ENCODE results near the gene NFATC2.

The NFATC2 gene

DNA sequence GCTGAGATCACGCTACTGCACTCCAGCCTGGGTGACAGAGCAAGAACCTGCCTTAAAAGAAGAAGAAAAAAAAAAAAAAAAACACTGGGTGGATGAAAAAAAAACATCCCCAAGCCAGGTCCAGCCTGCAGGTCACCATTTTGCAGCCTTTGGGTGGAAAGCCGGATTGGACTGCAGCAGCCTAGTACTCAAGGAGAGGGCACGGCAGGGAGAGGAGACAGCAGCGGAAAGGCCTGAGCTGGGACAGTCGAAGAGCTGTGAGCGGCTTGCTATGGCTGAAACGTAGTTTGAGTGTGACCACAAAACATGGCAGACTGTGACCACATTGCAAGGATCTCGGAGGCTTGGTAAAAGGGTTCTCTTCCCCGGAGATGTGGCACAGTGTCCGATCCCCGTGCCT is 173.0 kb downstream of the NFATC2 start:
- no peak for DNase-seq
- in situ Hi-C loops (cut with HindIII; ENCODE audit: low pct_ligation_motif_present, low pct_unique_long_range_greater_than_20kb, low sequenced_read_pairs), result no loop called here

GRCh38 chr20:51368461-51369211 is 173.9 kb downstream of the NFATC2 start:
- DNase-seq, result no peak
- in situ Hi-C loops (cut with HindIII; ENCODE audit: low pct_ligation_motif_present, low pct_unique_long_range_greater_than_20kb, low sequenced_read_pairs), result no loop called here

DNA sequence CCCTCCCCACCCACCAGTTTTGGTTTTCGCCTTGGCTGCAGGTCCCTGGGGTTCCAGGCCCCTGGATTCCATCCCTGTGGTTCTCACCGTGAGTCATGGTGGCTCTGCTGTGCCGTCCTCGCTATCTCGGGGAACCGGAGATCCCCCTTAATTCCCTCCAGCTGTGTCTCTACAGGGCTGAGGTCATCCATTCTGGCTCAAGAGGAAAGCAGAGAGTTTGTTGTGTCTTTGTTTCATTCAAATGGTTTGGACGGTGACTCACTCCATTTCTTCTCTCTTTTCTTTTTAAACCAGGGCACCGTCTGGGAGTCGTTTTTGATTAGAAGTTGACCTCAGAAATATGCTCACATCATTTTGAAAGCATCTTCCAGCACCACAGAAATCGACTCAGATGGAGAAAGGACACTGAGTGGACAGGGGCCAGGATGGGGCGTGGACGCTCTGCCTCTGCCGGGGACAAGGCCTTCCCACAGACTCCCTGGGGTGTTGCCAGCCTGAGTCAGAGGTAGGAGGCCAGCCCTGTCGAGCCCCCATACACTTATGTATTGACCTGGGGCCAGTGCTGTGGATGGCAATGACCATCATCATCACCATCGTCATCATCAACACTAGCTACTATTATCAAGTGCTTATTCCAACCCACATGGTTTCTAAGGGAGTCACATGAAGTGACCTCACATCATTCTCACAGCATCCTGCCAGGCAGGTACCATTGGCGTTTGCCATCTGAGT is 176.2 kb downstream of the NFATC2 start:
- in situ Hi-C loops (cut with HindIII; ENCODE audit: low pct_ligation_motif_present, low pct_unique_long_range_greater_than_20kb, low sequenced_read_pairs), result no loop called here
- DNase-seq, result peak; percentile 95

GRCh38 chr20:51365670-51366069 is 176.8 kb downstream of the NFATC2 start:
- DNase-seq, result peak; percentile 83
- in situ Hi-C loops (cut with HindIII; ENCODE audit: low pct_ligation_motif_present, low pct_unique_long_range_greater_than_20kb, low sequenced_read_pairs), result no loop called here

GRCh38 chr20:51363813-51364212 is 178.7 kb downstream of the NFATC2 start:
- in situ Hi-C loops (cut with HindIII; ENCODE audit: low pct_ligation_motif_present, low pct_unique_long_range_greater_than_20kb, low sequenced_read_pairs), result no loop called here
- no peak for DNase-seq

DNA sequence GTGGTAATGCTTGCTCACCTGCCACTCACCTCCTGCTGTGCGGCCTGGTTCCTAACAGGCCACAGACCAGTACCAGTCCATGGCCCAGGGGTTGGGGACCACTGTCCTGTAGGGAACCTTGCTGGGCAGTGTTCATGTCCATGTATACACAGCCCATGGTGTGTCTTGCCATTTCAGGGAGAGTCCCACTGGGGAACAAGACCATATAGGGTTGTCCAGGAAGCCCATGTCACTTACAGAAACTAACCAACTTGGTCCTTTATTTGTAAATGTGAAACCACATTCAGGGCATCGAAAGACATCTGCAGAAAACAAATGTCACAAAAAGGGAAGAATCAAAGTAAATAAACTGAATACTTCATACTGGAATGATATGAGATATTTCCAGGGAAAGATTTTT is 179.1 kb downstream of the NFATC2 start:
- no peak for DNase-seq
- in situ Hi-C loops (cut with HindIII; ENCODE audit: low pct_ligation_motif_present, low pct_unique_long_range_greater_than_20kb, low sequenced_read_pairs), result no loop called here

GRCh38 chr20:51362254-51362653 is 180.3 kb downstream of the NFATC2 start:
- no peak for DNase-seq
- in situ Hi-C loops (cut with HindIII; ENCODE audit: low pct_ligation_motif_present, low pct_unique_long_range_greater_than_20kb, low sequenced_read_pairs), result no loop called here

- no peak for DNase-seq
- in situ Hi-C loops (cut with HindIII; ENCODE audit: low pct_ligation_motif_present, low pct_unique_long_range_greater_than_20kb, low sequenced_read_pairs), result no loop called here
Measured at GRCh38 chr20:51361258-51361657, 181.3 kb downstream of the NFATC2 start.

DNA sequence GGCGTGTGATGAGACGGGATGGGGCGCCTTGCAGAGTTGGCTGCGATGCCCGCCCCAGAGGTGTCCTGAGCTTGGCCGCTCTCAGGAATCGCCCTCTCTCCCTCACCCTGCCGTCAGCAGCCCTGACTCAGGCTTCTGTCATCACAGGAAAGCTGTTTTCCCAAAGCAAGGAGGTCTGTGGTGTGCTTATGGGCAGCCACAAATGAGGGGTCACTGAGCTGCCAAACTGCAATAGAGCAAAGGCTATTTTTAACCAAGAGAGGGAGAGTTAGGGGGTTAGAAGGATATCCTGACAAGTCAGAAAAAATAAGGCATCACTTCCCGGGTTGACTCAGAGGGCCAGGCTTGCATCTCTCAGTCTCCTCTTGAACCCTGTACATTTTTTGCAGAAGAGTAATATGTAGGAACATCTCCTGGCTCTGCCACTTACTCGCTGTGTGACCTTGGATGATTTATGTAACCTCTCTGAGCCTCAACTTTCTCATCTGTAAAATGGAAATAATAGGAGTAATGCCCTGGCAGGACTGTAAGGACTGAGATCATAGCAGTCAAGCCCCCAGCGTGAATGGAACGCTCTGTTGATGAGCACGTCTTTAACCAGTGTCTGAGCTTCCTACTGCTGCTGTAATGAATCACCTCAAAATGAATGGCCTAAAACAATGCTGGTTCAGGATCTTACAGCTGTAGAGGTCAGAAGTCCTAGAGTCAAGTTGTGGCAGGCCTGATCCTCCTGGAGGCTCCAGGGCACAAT is 181.9 kb downstream of the NFATC2 start:
- peak; percentile 94 for DNase-seq
- in situ Hi-C loops (cut with HindIII; ENCODE audit: low pct_ligation_motif_present, low pct_unique_long_range_greater_than_20kb, low sequenced_read_pairs), result no loop called here

DNA sequence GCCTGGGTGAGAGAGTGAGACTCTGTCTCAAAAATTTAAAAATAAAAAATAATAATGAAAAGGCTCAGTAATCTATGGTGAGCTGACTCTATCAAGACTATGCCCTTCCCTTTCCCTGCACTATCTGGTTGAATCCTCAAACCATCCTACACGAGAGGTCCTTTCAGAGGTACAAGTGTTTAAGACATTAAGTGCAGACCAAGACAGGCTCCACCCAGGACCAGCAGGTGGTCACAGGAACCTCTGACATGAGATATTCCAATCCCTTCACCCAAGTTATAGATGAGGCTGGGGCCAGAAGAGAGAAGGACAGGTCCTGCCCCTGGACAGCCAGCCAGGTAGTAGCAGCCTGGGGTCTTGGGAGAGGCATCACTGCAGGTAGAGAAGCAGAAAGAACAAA is 182.6 kb downstream of the NFATC2 start:
- in situ Hi-C loops (cut with HindIII; ENCODE audit: low pct_ligation_motif_present, low pct_unique_long_range_greater_than_20kb, low sequenced_read_pairs), result no loop called here
- DNase-seq, result peak; percentile 16

DNA sequence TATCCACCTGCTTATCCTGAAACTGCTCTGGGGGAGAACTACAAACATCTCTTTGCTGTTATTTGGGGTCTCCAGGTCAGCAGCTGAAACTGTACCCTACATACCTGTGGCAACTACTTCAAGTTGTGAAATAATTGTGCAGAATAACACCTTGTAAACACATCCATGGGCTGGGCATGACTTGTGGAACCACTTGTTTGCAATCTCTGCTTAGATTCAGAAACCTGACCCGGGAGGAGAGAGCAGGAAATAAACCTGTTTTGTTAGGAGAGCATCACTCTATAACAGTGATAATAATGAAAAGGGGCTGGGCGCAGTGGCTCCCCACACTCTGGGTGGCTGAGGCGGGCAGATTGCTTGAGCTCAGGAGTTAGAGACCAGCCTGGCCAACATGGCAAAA is 183.1 kb downstream of the NFATC2 start:
- in situ Hi-C loops (cut with HindIII; ENCODE audit: low pct_ligation_motif_present, low pct_unique_long_range_greater_than_20kb, low sequenced_read_pairs), result no loop called here
- DNase-seq, result no peak

DNA sequence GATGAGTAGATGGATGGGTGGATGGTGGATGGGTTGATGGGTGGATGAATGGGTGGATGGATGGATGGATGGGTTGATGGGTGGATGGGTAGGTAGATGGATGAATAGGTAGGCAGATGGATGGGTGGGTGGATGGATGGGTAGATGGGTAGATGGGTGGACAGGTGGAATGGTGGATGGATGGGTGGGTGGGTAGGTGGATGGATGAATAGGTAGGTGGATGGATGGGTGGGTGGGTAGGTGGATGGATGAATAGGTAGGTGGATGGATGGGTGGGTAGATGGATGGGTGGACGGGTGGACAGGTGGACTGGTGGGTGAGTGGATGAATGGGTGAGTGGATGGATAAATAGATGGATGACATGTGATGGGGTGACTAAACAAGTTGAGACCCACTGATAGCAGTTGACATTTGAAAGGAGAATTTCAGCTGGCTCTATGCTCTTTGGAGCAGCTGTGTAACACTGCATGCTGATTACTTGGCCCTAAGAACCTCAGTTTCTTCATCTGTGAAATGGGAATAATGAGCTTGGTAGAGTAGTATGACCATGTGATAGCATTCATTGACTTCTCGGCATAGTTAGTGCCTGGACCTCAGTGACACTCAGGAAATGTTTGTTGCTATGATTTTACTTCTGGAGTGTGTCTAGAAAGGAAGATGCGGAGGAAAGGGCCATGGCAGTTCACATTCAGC is 184.3 kb downstream of the NFATC2 start:
- DNase-seq, result no peak
- in situ Hi-C loops (cut with HindIII; ENCODE audit: low pct_ligation_motif_present, low pct_unique_long_range_greater_than_20kb, low sequenced_read_pairs), result no loop called here

DNA sequence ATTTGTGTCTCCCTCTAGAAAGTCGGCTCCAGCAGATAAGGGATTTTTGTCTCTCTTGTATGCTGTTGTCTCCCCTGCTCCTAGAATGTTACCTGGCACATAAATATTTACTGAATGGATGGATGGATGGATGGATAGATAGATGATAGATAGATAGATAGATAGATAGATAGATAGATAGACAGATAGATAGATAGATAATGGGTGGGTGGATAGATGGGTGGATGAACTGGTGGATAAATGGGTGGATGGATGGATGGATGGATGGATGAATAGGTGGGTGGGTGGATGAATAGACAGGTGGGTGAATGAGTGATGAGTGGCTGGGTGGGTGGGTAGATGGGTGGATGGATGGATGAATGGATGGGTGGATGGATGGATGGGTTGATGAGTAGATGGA is 185.0 kb downstream of the NFATC2 start:
- no peak for DNase-seq
- in situ Hi-C loops (cut with HindIII; ENCODE audit: low pct_ligation_motif_present, low pct_unique_long_range_greater_than_20kb, low sequenced_read_pairs), result no loop called here

- in situ Hi-C loops (cut with HindIII; ENCODE audit: low pct_ligation_motif_present, low pct_unique_long_range_greater_than_20kb, low sequenced_read_pairs), result no loop called here
- DNase-seq, result no peak
Measured at GRCh38 chr20:51356871-51357270, 185.6 kb downstream of the NFATC2 start.

DNA sequence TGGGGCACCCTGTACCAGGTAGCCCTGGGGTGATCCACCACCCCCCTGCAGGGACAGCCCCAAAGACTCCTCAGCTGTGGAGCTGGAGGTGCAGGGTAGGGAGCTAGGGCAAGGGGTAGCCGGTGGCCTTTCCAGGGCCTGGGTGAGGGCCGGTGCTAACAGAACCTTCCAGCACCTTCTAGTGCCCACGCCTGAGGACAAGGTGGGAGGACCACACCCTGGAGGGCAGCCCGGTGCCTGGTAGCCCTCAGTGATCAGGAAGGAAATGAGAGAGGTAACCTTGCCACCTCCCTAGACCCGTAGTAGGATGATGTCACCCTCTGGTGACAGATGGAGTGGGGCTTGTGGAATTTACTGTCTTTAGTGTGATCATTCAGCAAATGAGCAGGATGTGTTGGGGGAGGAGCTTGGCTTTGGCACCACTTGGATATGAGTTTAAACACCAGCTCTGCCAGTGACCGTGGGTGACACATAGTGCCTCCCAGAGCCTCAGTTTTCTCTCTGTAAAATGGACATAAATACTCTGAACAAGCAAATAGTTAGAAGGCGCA is 187.7 kb downstream of the NFATC2 start:
- peak; percentile 19 for DNase-seq
- in situ Hi-C loops (cut with HindIII; ENCODE audit: low pct_ligation_motif_present, low pct_unique_long_range_greater_than_20kb, low sequenced_read_pairs), result no loop called here

DNA sequence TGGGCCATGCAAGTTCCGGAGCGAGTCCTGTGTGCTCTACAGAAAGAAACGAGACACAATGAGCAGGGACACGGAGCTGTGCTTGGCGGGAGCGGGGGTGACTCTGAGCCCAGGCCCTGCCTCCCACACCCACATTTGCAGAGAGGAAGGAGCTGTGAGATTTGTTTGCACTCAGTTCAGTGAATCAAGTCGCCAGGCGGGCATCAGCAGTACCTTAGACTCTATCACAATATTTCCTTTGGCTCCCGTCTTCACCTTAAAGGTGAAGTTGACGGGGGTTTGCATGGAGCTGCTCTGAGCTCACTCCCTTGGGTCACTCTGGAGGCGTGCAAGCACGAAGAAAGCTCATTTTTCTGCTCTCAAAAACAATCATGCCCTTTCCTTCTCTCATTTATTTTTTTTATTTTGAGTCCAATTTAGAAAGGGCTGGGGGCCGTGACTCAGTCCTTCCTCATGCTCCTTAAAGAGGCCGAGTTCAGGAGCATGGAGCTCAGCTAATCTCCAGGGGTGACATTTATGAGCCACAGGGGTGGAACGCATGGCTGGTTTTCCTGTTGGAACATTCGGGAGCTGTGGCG is 188.2 kb downstream of the NFATC2 start:
- DNase-seq, result no peak
- in situ Hi-C loops (cut with HindIII; ENCODE audit: low pct_ligation_motif_present, low pct_unique_long_range_greater_than_20kb, low sequenced_read_pairs), result no loop called here

GRCh38 chr20:51353491-51353890 is 189.0 kb downstream of the NFATC2 start:
- no peak for DNase-seq
- in situ Hi-C loops (cut with HindIII; ENCODE audit: low pct_ligation_motif_present, low pct_unique_long_range_greater_than_20kb, low sequenced_read_pairs), result no loop called here

- in situ Hi-C loops (cut with HindIII; ENCODE audit: low pct_ligation_motif_present, low pct_unique_long_range_greater_than_20kb, low sequenced_read_pairs), result no loop called here
- DNase-seq, result no peak
Measured at GRCh38 chr20:51352791-51353190, 189.7 kb downstream of the NFATC2 start.

Data from ACHN (cell line).